Lower lobe of right lung (tissue), 2 donors: ENCODE measurements around the gene DGKB. TPM values are rescaled to one million over a fixed set of nuclear protein-coding genes. Genes with fewer than 3 reads are reported as not detected.
A peak's percentile ranks its signal among the peaks of the same experiment; 100 is the strongest.

ENCODE experiments used
- ATAC-seq, 2 donors: fragments of 200-7000 bp; cut with Tn5 transposase; one replicate each; pipeline ENCODE4 v1.9.1; 2020 to 2022; ENCODE audit warnings: mild to moderate bottlenecking in 2 of 2, moderate library complexity in 2 of 2
- DNase-seq: peaks from one replicate; pipeline ENCODE4 v3.0.0-alpha.2; 2020
- H3K27ac ChIP-seq: fragments of 200-600 bp; one replicate; pipeline ENCODE4 v1.8.0; 2022
- H3K27me3 ChIP-seq: fragments of 200-600 bp; one replicate; pipeline ENCODE4 v1.8.0; 2022; ENCODE audit warnings: low read depth
- H3K36me3 ChIP-seq: fragments of 200-600 bp; one replicate; pipeline ENCODE4 v1.8.0; 2022; ENCODE audit warnings: mild to moderate bottlenecking
- H3K4me1 ChIP-seq: fragments of 200-600 bp; one replicate; pipeline ENCODE4 v1.8.0; 2022
- H3K4me3 ChIP-seq: fragments of 200-600 bp; one replicate; pipeline ENCODE4 v1.8.0; 2022; ENCODE audit warnings: mild to moderate bottlenecking
- H3K9me3 ChIP-seq: fragments of 200-600 bp; one replicate; pipeline ENCODE4 v1.8.0; 2022
- intact Hi-C: fragments of 100-400 bp; cut with DNase I; formaldehyde crosslinking; loops from one replicate; pipeline ENCODE4 v1.11.0; 2022
- total RNA-seq: library from RNA; stranded (reverse); fragmentation: NEBNext Ultra II Directional; extraction: Animal tissue kit (Norgen Biotek cat#: 25700); gene quantifications from one replicate; pipeline ENCODE4 v1.2.1, GENCODE V29; 2021
- TF ChIP-seq, protein P1 (sequence below): fragments of 200-600 bp; IDR thresholded peaks from one replicate; pipeline ENCODE4 v1.8.0; 2022; ENCODE audit warnings: antibody characterized with exemption, mild to moderate bottlenecking
- donor health status: DM: no; HTN: yes; CAD: no; lungs with severe emphysema.

The DGKB gene
- total RNA-seq, 1 donor from 2014 or later: 0.09 TPM

DNA sequence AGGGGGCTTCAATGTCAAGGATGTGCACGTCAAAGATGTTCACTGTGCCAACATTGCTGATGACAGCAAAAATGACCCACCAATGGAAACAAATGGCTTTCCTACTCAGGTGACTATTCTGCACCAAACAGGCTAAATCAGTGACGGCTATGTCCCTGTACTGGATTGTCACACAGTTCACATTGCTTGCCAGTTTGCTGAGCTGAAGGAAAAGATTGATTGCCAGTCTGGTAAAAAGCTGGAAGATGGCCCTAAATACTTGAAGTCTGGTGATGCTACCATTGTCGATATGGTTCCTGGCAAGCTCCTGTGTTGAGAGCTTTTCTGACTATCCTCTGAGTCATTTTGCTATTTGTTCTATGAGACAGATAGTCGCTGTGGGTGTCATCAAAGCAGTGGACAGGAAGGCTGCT is 710.9 kb downstream of the DGKB start:
- intact Hi-C loops: no loop called here
- ATAC-seq (no peak), DNase-seq (no peak)
- Histone ChIP-seq H3K4me3 (no peak overlapping the region), H3K4me1 (no peaks in the 10 kb centered on the region), H3K36me3 (no peaks in the 10 kb centered on the region), H3K9me3 (no peaks in the 10 kb centered on the region), H3K27me3 (no peaks in the 10 kb centered on the region), H3K27ac (no peak overlapping the region)
- TF ChIP-seq, protein P1, sequence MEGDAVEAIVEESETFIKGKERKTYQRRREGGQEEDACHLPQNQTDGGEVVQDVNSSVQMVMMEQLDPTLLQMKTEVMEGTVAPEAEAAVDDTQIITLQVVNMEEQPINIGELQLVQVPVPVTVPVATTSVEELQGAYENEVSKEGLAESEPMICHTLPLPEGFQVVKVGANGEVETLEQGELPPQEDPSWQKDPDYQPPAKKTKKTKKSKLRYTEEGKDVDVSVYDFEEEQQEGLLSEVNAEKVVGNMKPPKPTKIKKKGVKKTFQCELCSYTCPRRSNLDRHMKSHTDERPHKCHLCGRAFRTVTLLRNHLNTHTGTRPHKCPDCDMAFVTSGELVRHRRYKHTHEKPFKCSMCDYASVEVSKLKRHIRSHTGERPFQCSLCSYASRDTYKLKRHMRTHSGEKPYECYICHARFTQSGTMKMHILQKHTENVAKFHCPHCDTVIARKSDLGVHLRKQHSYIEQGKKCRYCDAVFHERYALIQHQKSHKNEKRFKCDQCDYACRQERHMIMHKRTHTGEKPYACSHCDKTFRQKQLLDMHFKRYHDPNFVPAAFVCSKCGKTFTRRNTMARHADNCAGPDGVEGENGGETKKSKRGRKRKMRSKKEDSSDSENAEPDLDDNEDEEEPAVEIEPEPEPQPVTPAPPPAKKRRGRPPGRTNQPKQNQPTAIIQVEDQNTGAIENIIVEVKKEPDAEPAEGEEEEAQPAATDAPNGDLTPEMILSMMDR: no peak

DNA sequence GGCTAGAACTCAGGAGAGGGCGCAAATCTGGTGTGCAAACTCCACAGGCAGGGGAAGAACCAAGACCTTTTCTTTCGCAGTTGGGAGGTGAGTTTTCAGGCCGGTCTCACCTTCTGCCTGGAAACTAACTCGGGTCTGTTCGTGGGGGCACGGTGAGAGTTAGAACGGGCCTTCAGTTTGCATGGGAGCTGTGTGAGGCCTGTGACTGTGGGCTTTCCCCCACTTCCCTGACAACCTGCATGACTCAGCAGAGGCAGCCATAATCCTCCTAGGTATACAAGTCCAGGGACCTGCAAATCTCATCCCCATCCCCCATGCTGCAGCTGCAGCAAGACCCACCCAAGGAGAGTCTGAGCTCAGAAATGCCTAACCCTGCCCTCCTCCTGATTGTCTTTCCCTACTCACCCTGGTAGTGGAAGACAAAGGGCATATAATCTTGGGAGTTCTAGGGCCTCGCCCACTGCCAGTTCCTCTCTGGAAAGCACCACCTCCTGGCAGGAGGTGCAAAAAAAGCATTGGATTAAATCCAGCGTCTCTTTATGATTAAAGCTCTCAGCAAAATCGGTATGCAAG is 718.2 kb downstream of the DGKB start:
- DNase-seq (no peak), ATAC-seq (no peak)
- Histone ChIP-seq H3K27ac (no peak overlapping the region), H3K4me1 (no peaks in the 10 kb centered on the region), H3K4me3 (no peak overlapping the region), H3K9me3 (peaks cover 3% of the 10 kb centered on the region), H3K27me3 (no peaks in the 10 kb centered on the region), H3K36me3 (no peaks in the 10 kb centered on the region)
- TF ChIP-seq, protein P1: no peak
- intact Hi-C loops: no loop called here

DNA sequence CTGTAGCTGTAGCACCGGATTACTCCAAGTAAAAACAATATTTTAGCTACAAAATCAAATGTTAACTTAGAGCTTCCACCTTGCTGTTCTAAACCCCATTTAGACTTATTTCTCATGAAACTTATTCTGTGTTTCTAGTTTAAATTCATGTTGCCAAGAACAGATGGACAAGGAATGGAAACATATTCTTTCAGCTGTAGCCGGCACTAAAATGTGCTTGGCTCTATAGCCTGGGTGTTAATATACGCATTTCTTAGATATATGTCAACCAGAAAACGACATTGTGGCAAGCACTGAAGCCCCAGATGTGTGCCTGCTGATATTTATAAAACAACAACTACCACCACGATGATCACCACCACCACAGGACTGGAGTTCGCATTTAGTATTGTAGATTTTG is 722.8 kb downstream of the DGKB start:
- TF ChIP-seq, protein P1: no peak
- H3K9me3 ChIP-seq: no peaks in the 10 kb centered on the region

DNA sequence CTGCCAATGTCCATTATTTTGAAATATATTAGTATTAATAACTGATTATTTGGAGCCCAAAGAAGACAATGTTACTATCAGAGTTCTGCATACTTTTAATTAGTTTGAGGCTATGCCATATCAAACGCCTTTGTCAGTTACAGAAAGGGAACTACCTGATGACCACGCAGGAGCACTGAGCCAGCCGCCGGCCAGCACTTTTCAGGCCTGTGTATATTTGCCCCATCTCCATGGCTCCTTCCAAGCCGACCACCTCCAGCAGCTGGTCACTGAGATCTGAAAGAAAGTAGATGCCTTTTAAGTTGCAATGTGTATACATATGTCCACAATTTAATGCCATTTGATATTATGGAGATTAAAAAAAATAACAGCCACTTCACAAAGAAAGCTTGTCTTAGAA is 724.7 kb downstream of the DGKB start:
- intact Hi-C loops: no loop called here
- no peak for DNase-seq
- no peak overlapping the region for H3K27ac ChIP-seq
- H3K9me3 ChIP-seq: no peaks in the 10 kb centered on the region
- H3K36me3 ChIP-seq: no peaks in the 10 kb centered on the region
- H3K27me3 ChIP-seq: no peaks in the 10 kb centered on the region
- no peak overlapping the region for H3K4me3 ChIP-seq
- TF ChIP-seq, protein P1: no peak
- no peak for ATAC-seq
- H3K4me1 ChIP-seq: no peaks in the 10 kb centered on the region

More for the DNA sequence above, 722.8 kb downstream of the DGKB start:
- H3K36me3 ChIP-seq: no peaks in the 10 kb centered on the region
- no peak overlapping the region for H3K4me3 ChIP-seq
- H3K4me1 ChIP-seq: no peaks in the 10 kb centered on the region
- H3K27ac ChIP-seq: no peak overlapping the region
- DNase-seq (no peak), ATAC-seq (no peak)
- H3K27me3 ChIP-seq: no peaks in the 10 kb centered on the region
- intact Hi-C loops: no loop called here

DNA sequence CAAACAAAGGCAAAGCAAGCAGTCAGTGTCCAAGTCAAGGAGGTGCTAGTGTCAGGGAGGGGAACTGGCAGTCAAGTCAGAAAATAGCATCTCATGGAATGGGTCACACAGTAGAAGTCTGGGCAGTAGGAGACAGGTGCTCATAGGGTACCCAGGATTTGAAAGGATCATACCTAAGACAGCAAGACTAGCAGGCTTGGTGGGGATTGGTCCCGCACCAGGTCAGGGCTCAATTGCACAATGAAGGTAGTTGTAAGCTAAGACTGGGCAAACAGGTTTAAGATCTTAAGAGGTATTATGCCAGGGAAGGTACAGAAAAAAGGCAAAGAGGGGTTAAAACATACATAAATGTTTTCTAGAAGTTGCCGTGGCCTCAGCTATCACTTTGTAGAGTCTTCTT is 731.7 kb downstream of the DGKB start:
- Histone ChIP-seq H3K9me3 (no peaks in the 10 kb centered on the region), H3K27me3 (no peaks in the 10 kb centered on the region), H3K4me1 (no peaks in the 10 kb centered on the region), H3K4me3 (no peak overlapping the region), H3K27ac (no peak overlapping the region), H3K36me3 (no peaks in the 10 kb centered on the region)
- TF ChIP-seq, protein P1: no peak
- intact Hi-C loops: no loop called here
- DNase-seq: no peak
- peak in 1 of 2 donors; percentile 55 for ATAC-seq
